BLaER1 treated with 17β-estradiol and CSF1 and Interleukin-3, amounts not matched to agents 10 nM and 100 nM (cell line): ENCODE measurements around the gene RNF215.
"Not testable (repeated sequence)": the region's sequence is repeated elsewhere in the genome, so short reads cannot be mapped to it uniquely, and the experiment has no call there.

Source experiments
- H3K27ac ChIP-seq, 11 experiments: shearing (Covaris generic); formaldehyde crosslinking; 2 replicates each; pipeline ENCODE4 v1.8.1; 2022
- H3K27me3 ChIP-seq, 11 experiments: shearing (Covaris generic); formaldehyde crosslinking; 2 replicates each; pipeline ENCODE4 v1.8.1; 2022
- H3K36me3 ChIP-seq, 11 experiments: shearing (Covaris generic); formaldehyde crosslinking; 2 replicates each; pipeline ENCODE4 v1.8.1; 2022
- H3K4me1 ChIP-seq, 10 experiments: shearing (Covaris generic); formaldehyde crosslinking; 2 replicates each; pipeline ENCODE4 v1.8.1; 2022
- H3K4me2 ChIP-seq, 11 experiments: shearing (Covaris generic); formaldehyde crosslinking; 2 replicates each; pipeline ENCODE4 v1.8.1; 2022
- H3K4me3 ChIP-seq, 10 experiments: shearing (Covaris generic); formaldehyde crosslinking; 2 replicates each; pipeline ENCODE4 v1.8.1; 2022
- H3K9ac ChIP-seq, 11 experiments: shearing (Covaris generic); formaldehyde crosslinking; 2 replicates each; pipeline ENCODE4 v1.8.1; 2022
- H3K9me3 ChIP-seq, 11 experiments: shearing (Covaris generic); formaldehyde crosslinking; replicated peaks in 1 of 11; 2 replicates each; pipeline ENCODE4 v1.8.1; 2022
- H4K20me1 ChIP-seq, 11 experiments: shearing (Covaris generic); formaldehyde crosslinking; 2 replicates each; pipeline ENCODE4 v1.8.1; 2022
- Cebpa-rat ChIP-seq, 11 experiments: shearing (Covaris generic); IDR thresholded peaks; 2 replicates each; pipeline ENCODE4 v1.8.1; 2022

RNF215 gene

GRCh38 chr22:30402028-30402765, 15.0 kb upstream of the RNF215 start:
- Histone ChIP-seq H3K4me2 (peak overlapping the region in 4 of 11 experiments; percentile 3 to 88 (median 71); a peak in 6 of 22 replicates), H3K27ac (0 out of 22 replicates have a peak overlapping the region, but pooled peaks of 1 of the 11 experiments have one; percentile 43), H3K4me1 (peaks cover 19 to 39% (median 23%) of the 10 kb centered on the region in 10 experiments), H3K36me3 (peaks cover 0 to 22% (median 11%) of the 10 kb centered on the region in 11 experiments; a peak in 17 of 22 replicates), H3K27me3 (peaks cover 0 to 16% (median 4%) of the 10 kb centered on the region in 11 experiments; a peak in 11 of 22 replicates), H3K9ac (peak overlapping the region in 3 of 11 experiments; percentile 24 to 49 (median 39); a peak in 4 of 22 replicates), H3K9me3 (no peaks in the 10 kb centered on the region), H3K4me3 (no peak overlapping the region), H4K20me1 (peaks cover 0 to 23% (median 3%) of the 10 kb centered on the region in 11 experiments; a peak in 7 of 22 replicates)
- TF ChIP-seq Cebpa-rat (IDR thresholded peaks at IDR 0.05): no peak

- not testable (repeated sequence) for H3K4me3 ChIP-seq, H3K9me3 ChIP-seq, H3K9ac ChIP-seq, H3K27ac ChIP-seq, H3K4me2 ChIP-seq
- Histone ChIP-seq H3K36me3 (peaks cover 0 to 10% (median 0%) of the 10 kb centered on the region in 11 experiments; a peak in 5 of 22 replicates), H3K4me1 (peaks cover 27 to 45% (median 33%) of the 10 kb centered on the region in 10 experiments), H3K27me3 (peaks cover 0 to 17% (median 4%) of the 10 kb centered on the region in 11 experiments; a peak in 11 of 22 replicates), H4K20me1 (peaks cover 0 to 23% (median 3%) of the 10 kb centered on the region in 11 experiments; a peak in 7 of 22 replicates)
Observed at GRCh38 chr22:30401024-30401423, 13.8 kb upstream of the RNF215 start.

GRCh38 chr22:30400159-30400558, 12.9 kb upstream of the RNF215 start:
- Histone ChIP-seq H3K4me2 (no peak overlapping the region), H3K27ac (no peak overlapping the region), H4K20me1 (peaks cover 0 to 23% (median 0%) of the 10 kb centered on the region in 11 experiments; a peak in 7 of 22 replicates), H3K36me3 (peaks cover 0 to 8% (median 0%) of the 10 kb centered on the region in 11 experiments; a peak in 3 of 22 replicates), H3K27me3 (peaks cover 0 to 17% (median 4%) of the 10 kb centered on the region in 11 experiments; a peak in 11 of 22 replicates), H3K4me3 (no peak overlapping the region), H3K9ac (no peak overlapping the region), H3K4me1 (peaks cover 28 to 45% (median 35%) of the 10 kb centered on the region in 10 experiments), H3K9me3 (no peaks in the 10 kb centered on the region)
- TF ChIP-seq Cebpa-rat (IDR thresholded peaks at IDR 0.05): no peak

- peaks cover 0 to 23% (median 0%) of the 10 kb centered on the region in 11 experiments; a peak in 7 of 22 replicates for H4K20me1 ChIP-seq
- H3K4me1 ChIP-seq: peaks cover 28 to 45% (median 35%) of the 10 kb centered on the region in 10 experiments
- no peak overlapping the region for H3K4me2 ChIP-seq
- peaks cover 0 to 17% (median 4%) of the 10 kb centered on the region in 11 experiments; a peak in 11 of 22 replicates for H3K27me3 ChIP-seq
- no peak for TF ChIP-seq Cebpa-rat (IDR thresholded peaks at IDR 0.05)
- H3K27ac ChIP-seq: no peak overlapping the region
- H3K9ac ChIP-seq: no peak overlapping the region
- H3K4me3 ChIP-seq: no peak overlapping the region
- peaks cover 0 to 8% (median 0%) of the 10 kb centered on the region in 11 experiments; a peak in 2 of 22 replicates for H3K36me3 ChIP-seq
- no peaks in the 10 kb centered on the region for H3K9me3 ChIP-seq
Observed at GRCh38 chr22:30399718-30400117, 12.5 kb upstream of the RNF215 start.

- no peaks in the 10 kb centered on the region for H3K9me3 ChIP-seq
- peaks cover 0 to 23% (median 0%) of the 10 kb centered on the region in 11 experiments; a peak in 7 of 22 replicates for H4K20me1 ChIP-seq
- H3K4me2 ChIP-seq: peak overlapping the region; percentile 86 to 99 (median 94)
- no peak overlapping the region for H3K4me3 ChIP-seq
- no peak for TF ChIP-seq Cebpa-rat (IDR thresholded peaks at IDR 0.05)
- H3K4me1 ChIP-seq: peaks cover 28 to 45% (median 35%) of the 10 kb centered on the region in 10 experiments
- H3K27me3 ChIP-seq: peaks cover 0 to 17% (median 4%) of the 10 kb centered on the region in 11 experiments; a peak in 11 of 22 replicates
- H3K36me3 ChIP-seq: peaks cover 0 to 8% (median 0%) of the 10 kb centered on the region in 11 experiments; a peak in 2 of 22 replicates
- H3K27ac ChIP-seq: no peak overlapping the region
- peak overlapping the region in 2 of 11 experiments; percentile 70 to 79; a peak in 2 of 22 replicates for H3K9ac ChIP-seq
Observed at GRCh38 chr22:30398685-30399680, 11.8 kb upstream of the RNF215 start.

- no peaks in the 10 kb centered on the region for H3K9me3 ChIP-seq
- peaks cover 0 to 8% (median 0%) of the 10 kb centered on the region in 11 experiments; a peak in 2 of 22 replicates for H3K36me3 ChIP-seq
- H4K20me1 ChIP-seq: peaks cover 0 to 23% (median 0%) of the 10 kb centered on the region in 11 experiments; a peak in 7 of 22 replicates
- H3K9ac ChIP-seq: peak overlapping the region; percentile 60 to 81 (median 76)
- peak overlapping the region; percentile 59 to 78 (median 67) for H3K4me3 ChIP-seq
- H3K27me3 ChIP-seq: peaks cover 0 to 17% (median 4%) of the 10 kb centered on the region in 11 experiments; a peak in 11 of 22 replicates
- no peak for TF ChIP-seq Cebpa-rat (IDR thresholded peaks at IDR 0.05)
- peak overlapping the region; percentile 86 to 99 (median 94) for H3K4me2 ChIP-seq
- peak overlapping the region in 3 of 11 experiments; percentile 2 to 37 (median 3); a peak in 1 of 22 replicates for H3K27ac ChIP-seq
- H3K4me1 ChIP-seq: peaks cover 37 to 49% (median 43%) of the 10 kb centered on the region in 10 experiments
Observed at GRCh38 chr22:30397656-30398635, 10.7 kb upstream of the RNF215 start.

- Histone ChIP-seq H3K4me2 (peak within 1 kb of the TSS; percentile 86 to 99 (median 94)), H3K9ac (peak within 1 kb of the TSS; percentile 60 to 81 (median 76)), H4K20me1 (peaks cover 0 to 23% (median 0%) of the 10 kb centered on the region in 11 experiments; a peak in 7 of 22 replicates), H3K36me3 (peaks cover 0 to 3% (median 0%) of the 10 kb centered on the region in 11 experiments; a peak in 1 of 22 replicates), H3K27ac (peak within 1 kb of the TSS in 10 of 11 experiments; percentile 2 to 60 (median 38); a peak in 15 of 22 replicates), H3K27me3 (peaks cover 0 to 17% (median 4%) of the 10 kb centered on the region in 11 experiments; a peak in 11 of 22 replicates), H3K9me3 (no peaks in the 10 kb centered on the region), H3K4me3 (peak within 1 kb of the TSS; percentile 59 to 78 (median 67)), H3K4me1 (peaks cover 42 to 52% (median 49%) of the 10 kb centered on the region in 10 experiments)
- no peak for TF ChIP-seq Cebpa-rat (IDR thresholded peaks at IDR 0.05)
Observed at GRCh38 chr22:30396871-30397655, 9.9 kb upstream of the RNF215 start, which contains the start of gene SEC14L2. Gene SEC14L2 (plus strand): TSS chr22:30397018. CDS start chr22:30397117, 99 bp downstream.
